Measurements from ENCODE around the gene AFF4.
A peak's percentile ranks its signal among the peaks of the same experiment; 100 is the strongest.
"Not testable (repeated sequence)": the region's sequence is repeated elsewhere in the genome, so short reads cannot be mapped to it uniquely, and the experiment has no call there.

The AFF4 gene

DNA sequence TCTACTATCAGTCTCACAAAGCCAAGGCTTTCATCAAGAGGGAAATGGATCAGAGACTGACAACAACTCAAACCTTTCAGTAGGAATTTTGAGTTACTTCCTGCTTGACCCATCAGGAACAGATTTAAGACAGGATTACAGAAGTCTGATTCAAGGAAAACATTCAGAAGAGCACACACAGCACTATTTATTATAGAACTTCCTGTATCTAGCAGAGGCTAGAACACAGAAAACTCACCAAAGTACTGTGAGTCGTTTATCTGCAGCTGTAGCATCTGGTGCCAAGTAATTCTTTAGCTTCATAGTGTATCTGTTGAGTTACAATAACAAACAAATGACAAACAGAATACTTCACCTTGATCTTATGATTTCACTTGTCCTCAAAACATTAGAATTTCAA is 76.2 kb downstream of the AFF4 start:
- DNase-seq: no peak

DNA sequence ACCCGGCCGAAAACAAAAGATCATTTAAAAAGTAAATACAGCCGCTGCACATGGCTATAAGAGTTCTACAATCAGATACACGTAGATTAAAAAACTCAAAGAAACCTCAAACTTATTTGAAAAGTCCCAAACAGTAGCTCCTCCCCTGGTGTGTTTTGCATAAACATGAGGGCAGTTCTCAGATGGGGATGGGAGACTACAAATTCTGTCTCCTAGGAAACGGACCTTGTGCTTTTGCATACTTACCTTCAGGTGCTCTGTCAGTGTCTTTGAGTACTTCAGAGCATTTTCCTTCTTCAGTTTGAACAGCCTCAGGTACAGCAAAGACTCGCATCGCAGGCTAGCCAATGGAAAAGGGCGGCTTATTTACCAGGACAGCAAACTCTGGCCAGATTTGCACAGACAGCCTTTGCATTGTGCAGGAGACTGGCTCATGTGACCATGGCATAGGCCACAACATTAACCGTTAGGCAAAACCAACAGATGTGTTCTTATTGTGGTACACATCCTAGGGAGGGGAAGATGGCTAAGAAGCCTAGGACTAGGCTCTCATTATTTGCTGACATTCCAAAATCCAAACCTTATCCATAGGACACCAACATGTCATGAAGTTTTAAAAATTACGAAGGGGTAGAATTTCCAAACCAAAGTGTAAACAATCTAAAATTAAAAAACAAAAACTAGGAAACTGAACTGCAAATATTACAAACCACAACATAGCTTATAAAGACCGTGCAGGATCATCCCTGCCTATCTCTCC is 77.2 kb downstream of the AFF4 start:
- DNase-seq: no peak

DNA sequence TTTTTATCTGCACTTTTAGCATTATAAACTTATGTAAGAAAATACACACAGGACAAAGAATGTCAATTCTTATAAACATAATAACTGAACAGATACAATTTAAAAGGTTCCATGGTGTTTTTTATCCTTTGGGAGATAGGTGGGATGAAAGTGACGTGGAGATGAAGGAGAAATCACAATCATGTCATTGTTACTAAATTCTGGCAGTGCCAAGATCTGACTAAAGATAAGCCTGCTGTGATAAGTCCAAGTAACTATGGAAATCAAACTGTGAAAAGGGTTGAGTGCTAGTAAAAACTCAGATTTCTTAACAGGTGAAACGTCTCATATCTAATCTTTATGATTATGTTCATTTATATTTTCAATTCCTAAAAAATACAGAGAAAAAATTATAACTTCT is 78.9 kb downstream of the AFF4 start:
- no peak for DNase-seq

DNA sequence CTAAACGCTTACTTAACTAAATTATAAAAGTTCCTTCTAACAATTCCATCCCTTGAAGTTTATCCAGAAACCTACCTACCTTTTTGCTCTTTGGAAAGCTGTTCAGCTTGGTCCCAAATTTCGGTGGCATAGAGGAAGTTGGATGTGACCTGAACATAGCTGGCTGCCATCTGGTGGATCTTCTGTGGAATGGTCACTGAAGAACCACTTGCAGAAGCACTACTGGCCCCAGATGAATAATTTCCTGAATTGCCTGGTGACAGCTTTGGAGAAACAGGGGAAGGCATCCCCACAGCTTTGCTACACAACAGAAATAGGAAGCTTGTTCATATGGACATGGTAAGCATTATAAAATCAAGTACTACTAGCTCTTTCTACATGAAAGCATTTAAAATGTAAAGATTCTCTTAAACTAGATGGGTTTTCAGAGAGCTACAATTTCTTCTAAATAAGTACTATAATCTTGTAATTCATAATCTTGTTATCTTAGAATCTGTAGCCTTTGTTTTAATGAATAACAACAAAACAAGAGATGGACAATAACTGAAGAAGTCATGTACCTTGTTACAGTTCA is 80.1 kb downstream of the AFF4 start:
- peak; percentile 32 for DNase-seq

DNA sequence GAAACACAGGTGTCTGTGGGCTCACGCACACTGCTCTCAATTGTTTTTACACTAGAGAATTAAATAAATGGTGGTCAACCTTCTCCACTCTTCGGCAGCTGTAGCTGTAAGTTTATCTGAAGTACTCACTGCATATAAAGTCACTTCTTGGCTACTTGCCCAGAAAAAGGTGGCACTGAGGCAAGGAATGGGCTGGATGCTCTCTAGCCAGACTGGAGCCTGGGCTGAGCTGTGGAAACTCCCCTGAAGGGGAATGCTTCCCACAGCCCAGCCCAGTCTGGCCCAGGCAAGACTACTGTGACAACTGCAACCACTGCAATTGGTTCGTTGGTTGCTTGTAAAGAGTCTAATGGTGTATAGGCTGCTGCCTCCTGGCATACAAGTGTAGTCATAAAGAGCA is 85.5 kb downstream of the AFF4 start:
- peak; percentile 64 for DNase-seq

DNA sequence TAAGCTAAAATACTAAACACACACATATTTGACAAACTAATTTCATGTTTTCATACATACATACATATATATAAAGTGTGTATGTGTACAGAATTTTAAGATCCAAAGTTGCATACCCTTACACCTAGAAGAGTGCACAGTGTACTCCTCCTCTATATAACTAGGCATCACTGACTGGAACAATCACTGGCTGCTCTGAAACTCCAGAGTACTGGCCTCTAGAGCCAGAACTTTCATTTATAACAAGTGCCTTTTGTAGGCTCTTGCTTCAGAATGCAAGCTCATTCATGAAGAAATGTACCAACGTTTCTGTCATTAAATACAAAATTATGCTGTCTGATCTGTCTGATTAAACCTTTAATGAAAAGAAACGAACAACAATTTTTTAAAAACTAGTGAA is 86.0 kb downstream of the AFF4 start:
- DNase-seq: no peak

DNA sequence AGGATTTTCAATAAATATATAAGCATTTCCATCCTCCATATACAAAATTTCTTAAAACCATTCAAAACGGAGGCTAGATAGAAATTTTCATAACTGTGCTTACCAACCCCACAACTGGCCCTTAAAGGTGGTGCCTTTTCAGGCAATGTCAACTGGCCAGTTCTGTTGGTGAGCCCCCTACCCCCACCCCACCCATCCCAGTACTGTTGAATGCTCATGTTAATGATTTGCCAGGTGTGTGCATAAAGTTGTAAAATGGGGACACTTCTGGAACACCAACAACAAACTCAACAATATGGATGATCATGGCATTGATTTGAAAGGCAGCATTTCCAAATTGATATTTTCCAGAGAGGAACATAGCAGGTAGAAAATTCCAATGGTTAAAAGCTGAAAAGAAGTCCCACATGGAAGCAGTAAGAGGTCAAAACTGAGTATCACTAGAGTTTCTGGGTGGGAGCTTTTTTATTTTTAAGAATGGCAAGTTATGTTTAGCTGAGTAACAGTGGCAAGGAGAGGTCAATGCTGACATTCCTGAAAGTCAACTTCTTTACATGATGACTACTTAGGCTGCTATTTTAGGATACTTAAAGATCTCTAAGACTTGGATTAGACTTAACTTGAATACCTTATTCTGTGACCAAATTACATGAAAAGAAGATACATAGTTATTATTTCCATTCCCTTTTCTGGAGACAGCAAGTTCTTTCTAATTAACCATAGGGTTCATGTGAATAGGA is 87.2 kb downstream of the AFF4 start:
- no peak for DNase-seq

DNA sequence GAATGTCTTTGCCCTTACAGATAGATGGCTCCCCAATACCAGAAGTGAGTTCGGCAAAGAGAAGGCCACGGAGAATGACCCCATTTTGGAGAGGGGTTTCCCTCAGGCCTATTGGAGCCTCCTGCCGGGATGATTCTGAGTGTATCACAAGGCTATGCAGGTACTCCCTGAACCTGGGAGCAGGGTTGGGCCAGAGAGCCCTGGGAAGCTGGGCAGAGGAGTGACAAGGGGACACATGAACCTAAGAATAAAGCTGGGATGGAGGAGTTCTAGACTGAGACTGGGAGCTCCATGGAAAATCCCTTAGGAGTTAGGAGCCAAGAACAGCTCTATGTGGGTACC is 89.5 kb downstream of the AFF4 start:
- no peak for DNase-seq

DNA sequence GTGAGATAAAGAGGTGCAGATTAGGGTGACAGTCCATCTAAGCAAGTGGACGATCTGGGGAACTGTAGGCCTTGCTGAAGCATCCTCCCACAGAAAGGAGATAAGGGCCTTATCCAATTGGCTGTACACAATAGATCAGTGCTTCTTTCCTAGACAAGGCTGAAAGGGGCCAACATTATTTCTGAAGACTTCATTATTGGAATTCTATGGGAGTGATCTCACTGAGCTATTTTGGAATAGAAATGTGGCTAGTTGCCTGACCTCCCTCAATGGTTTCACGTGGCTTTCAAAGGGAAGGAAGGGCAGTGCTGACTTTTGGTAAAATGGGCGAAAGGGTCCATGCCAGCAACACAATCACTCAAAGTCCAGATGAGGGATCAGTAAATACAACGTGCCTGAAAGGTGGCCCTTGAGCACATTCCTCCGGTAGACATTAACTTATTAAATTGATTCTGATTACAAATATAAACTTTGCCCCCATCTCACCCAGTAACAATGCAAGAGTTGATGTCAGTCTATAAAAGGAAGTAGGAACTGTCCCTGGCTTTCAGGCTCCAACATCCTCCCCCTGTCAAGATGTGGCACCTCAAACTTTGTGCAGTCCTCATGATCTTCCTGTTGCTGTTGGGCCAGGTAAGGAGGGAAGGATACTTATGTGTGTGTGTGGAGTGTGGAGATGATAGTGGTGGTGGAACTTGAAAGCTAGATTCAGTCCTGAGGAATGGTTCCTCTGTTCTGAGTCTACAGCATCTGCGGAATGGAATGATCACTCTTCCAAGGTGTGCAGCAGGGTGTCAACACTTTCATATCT is 90.1 kb downstream of the AFF4 start, which contains the start of gene LEAP2:
Gene LEAP2 (plus strand): TSS at position 550 of the 811 bp plus-strand sequence. CDS start 27 bp downstream, at position 577.
- no peak for DNase-seq

DNA sequence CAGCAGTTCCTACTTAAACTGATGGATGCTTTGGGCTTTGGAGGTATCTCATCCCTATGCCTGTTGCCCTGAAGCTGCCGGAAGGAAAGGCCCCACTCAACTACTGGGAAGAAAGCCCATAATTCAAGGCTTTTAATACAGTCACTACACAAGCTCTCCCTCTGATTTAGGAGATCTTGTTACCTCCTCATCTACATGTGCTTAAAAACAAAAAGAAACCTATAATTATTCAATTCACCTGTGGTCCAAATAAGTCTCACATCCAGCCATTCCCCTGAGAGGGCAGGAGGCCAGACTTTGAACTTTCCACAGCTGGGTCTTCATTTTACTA is 90.7 kb downstream of the AFF4 start:
- no peak for DNase-seq

DNA sequence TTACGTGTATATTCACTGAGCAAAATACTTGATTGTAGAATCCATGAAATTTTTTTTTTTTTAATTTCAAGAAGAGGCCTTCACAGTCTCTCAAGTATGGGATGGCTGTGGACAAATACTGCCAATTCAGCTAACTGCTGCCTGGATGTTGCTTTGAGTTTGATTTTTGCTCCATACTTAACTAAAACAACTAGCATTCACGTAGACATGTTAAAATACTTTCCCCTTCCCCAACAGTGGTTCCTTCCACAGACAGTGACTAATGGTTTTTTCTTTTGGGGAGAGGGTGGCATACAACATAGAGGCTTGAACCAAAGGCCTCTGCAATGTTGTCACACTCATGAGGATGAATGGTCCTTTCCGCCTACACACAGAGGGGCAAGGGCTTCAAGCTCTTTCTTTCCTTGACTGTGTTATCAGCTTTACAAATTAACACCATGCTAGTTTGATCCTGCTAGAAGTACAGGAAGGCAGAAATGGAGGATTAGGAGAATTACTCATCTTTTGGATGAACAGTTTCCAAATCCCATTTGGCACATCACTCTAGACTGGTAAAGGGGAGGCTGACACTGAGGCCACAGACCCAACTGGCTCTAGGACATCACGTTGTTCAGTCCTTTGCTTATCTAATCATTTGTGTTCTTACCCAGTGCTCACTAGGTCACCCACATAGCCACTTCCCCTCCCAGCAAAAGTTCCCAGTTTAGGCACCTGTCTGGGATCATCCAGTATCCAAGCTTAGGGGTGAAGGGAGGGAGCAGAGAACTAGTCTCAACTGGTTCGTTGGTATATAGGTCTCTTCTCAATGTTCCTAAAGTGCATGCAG is 91.8 kb downstream of the AFF4 start:
- no peak for DNase-seq

DNA sequence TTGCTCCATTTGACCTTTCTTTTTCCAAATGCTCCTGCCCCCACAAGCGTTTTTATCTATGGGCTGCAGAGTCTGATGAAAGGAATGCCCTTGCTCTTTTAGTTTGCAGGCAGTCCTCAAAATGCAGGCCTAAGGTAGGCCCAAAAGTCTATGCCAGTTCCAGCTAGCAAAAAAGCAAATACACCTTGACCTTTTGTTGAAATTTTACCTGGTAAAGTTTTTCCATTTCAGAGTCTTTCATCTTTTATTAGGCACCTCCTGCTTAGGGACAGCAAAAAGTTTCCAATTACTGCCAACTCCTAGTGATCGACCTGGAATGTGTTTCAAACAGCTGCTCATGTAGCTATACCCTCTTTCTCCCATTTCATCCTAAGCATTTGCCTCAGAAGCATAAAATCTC is 92.6 kb downstream of the AFF4 start:
- DNase-seq: no peak

DNA sequence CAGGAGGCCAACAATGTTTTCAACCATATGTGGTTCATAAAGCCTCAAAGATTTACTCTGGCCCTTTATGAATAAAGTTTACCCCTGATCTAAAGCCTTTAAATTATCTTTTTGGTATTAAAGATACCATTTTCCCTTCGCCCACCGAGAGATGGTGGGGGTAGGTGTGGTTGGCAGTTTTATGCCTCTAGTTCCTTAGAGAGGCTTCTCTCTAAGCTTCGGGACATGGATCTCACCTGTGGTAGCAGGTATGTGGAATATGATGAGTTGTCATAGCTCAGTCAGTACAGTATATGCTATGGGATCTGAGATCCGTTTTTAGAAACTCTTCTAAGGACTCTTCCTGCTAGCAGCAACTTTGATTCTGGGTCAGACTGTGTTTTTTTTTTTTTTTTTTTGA is 94.7 kb downstream of the AFF4 start:
- no peak for DNase-seq

DNA sequence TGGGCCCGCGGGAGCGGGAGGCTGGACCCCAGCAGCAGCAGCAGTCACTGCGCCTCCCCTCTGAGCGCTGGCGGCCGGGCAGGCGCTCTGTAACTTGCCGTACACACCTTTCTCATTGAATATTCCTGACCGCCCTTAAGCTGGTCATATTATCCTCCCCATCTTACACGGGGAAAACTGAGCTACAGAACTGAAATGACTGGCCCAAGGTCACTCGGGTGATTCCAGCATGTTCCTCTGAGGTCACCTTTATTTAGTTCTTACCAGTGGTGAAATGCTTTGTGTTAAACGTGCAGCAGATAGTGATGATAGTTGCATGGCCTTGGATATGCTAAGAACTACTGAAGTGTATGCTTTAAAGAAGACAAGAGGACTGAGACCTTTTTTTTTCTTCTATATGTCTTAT is 96.4 kb downstream of the AFF4 start:
- DNase-seq: no peak

DNA sequence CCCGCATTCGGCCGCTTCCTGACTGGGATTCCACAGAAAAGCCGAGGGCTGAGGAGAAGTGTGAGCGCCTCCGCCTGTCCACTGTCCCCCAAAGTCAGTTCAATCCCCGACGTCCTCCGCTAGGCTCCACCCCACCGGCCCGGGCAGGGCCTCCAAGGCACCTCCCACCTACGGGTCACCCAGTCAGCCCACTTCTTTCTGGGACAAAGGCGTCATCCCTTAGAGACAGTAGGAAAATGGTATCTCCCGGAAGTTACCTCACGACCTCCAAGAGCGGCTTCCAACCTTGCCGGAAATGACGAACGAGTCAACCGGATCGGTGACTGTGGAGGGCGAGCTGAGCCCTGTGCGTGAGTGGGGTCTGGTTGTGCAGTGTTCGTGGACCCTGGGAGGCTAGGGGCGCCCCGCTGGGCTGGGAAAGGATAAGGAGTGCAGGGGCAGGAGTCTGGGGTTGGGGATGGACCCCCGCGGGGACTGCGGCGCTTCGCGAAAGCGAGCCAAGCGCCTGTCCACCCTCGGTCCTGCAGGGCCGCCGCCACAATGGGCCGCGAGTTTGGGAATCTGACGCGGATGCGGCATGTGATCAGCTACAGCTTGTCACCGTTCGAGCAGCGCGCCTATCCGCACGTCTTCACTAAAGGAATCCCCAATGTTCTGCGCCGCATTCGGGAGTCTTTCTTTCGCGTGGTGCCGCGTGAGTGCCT is 96.9 kb downstream of the AFF4 start, which contains the start of the genes GDF9 and UQCRQ:
Gene GDF9 (minus strand): TSS at position 128 of the 704 bp plus-strand sequence. CDS start 1,936 bp downstream, outside the sequence.
Gene UQCRQ (plus strand): TSS at position 301 of the 704 bp plus-strand sequence. CDS start 240 bp downstream, at position 541.
- DNase-seq: peak; percentile 95

DNA sequence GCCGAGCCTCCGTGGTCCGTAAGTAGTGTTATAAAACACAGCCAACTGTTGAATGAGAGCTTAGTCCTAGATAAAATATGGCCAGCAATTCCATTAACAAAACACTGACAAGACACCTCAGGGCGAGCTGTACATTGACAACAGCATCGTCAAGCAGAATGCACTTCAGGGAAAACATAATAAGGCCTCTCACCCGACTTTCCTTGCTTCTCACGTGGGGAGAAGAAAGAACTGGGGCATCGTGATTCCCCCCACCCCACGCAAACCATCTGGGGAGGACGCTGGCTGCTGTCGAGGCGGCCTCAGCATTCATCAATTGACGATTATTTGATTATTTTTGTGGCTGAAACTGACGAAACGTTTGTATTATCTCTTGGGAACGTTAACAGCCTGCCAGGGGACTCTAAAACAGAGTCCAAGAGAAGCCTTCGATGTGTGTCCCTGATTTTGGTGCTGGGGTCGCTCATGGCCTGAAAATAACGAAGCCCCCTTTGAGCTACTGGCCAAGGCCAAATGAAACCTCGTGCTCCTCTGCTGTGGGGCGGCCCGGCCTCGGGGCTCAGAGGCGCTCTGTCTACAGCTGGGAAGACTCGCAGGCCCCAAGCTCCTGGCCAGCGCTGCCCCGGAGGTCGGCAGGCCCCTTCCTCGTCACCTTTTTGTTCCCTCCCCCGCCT is 97.6 kb downstream of the AFF4 start:
- no peak for DNase-seq

DNA sequence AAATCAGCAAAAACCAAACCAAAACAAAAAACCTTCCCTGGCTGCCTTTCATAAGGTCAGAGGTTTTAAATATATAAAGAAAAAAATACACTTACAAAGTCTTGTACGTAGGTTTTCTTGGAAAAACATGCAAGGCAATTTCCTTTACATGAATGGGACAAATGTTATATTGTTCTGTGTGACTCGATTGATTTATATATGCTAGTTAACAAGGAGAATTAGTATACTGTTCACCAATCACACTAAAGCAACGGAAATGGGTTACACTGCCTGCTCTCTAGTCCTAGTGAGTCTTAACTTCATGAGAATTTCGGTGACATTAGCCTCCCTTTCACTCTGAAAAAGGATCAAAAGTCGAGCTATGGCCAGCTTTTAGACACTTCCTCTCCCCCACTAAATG is 102.7 kb downstream of the AFF4 start:
- no peak for DNase-seq

DNA sequence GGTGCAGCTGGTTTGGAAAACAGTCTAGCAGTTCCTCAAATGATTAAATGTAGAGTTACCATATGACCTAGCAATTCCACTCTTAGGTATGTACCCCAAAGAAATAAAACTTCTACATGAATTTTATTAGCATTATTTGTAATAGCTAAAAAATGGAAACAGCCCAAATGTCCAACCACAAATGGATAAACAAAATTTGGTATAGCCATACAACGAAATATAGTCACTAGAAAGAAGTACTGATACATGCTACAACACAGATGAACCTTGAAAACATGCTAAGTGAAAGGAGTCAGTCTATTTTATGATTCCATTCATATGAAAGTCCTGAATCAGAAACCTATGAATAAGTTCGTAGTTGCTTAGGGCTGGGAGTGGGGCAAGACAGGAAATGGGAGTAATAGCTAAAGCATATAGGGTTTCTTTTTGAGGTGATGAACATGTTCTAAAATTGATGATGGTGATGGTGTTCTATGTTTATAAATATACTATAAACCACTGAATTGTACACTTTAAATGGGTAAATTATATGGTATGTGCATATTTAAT is 103.5 kb downstream of the AFF4 start:
- no peak for DNase-seq

DNA sequence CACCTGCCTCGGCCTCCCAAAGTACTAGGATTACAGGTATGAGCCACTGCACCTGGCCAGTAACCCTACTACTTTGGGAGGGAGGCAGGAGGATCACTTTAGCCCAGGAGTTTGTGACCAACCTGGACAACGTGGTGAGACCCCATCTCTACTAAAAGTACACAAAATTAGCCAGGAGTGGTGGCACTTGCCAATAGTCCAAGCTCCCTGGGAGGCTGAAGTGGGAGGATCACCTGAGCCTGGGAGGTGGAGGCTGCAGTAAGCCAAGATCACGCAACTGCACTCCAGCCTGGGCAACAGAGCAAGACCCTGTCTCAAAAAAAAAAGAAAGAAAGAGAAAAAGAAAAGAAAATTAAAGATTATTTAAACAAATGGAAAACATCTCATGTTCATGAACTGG is 107.4 kb downstream of the AFF4 start:
- no peak for DNase-seq

DNA sequence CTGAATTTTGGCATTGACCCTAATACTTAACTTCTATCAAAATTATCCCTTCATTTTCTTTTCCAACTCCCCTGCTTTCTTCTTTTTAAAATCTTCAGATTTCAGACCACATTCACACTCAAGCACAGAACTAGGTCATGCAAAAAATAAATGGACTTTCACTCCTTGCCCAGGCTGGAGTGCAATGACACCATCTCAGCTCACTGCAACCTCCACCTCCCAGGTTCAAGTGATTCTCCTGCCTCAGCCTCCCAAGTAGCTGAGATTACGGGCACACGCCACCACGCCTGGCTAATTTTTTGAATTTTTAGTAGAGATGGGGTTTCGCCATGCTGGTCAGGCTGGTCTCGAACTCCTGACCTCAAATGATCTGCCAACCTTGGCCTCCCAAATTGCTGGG is 108.4 kb downstream of the AFF4 start:
- not testable (repeated sequence) for DNase-seq

DNA sequence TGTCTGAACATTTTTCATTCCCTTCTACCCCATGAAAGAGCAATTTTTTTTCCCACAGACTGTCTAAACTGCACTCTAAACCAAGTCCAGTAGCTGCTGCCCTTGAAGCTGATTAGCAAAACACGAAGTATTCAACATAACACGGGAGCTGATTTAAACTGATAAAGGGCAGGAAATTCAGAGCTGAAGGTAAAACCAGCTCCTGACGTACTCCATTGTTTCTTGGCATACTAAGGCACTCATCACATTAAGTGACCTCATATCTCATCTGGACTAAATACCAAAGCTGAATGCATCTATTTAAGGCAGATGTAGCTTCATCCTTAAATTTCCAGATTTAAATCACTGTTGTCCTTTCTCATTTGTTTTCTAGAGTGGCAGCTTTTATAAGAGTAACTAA is 109.1 kb downstream of the AFF4 start:
- no peak for DNase-seq
